GM19035 (cell line): ENCODE results near the gene AFAP1.

ENCODE experiments used
- ATAC-seq: cut with Tn5 transposase; IDR thresholded peaks from one replicate; pipeline ENCODE4 v1.9.1; 2021; ENCODE audit not compliant: unreplicated experiment

Gene AFAP1

DNA sequence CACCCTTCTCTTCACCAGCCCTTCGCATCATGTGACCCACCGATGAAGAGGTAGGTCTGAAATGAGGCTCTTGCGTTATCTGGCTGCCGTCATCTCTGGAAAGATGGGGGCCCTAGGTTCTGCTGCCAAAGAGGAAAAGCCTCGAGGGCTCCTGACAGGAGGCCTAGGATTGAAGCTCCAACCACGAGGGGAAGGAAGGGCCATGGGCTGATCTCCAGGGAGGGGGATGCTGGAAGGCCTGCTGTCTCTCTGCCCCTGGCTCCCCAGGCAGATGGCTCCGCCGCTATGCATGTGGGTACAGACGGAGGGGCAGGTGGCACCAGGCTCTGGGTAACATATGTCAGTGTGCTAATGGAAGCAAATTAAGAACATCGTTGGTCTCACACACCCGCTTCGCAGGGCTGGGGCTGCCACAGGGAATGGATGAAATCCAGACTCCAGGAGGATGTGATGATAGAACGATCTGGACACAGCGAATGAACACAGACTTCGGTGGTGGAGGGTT is 44.9 kb downstream of the AFAP1 start:
- ATAC-seq, result no peak

DNA sequence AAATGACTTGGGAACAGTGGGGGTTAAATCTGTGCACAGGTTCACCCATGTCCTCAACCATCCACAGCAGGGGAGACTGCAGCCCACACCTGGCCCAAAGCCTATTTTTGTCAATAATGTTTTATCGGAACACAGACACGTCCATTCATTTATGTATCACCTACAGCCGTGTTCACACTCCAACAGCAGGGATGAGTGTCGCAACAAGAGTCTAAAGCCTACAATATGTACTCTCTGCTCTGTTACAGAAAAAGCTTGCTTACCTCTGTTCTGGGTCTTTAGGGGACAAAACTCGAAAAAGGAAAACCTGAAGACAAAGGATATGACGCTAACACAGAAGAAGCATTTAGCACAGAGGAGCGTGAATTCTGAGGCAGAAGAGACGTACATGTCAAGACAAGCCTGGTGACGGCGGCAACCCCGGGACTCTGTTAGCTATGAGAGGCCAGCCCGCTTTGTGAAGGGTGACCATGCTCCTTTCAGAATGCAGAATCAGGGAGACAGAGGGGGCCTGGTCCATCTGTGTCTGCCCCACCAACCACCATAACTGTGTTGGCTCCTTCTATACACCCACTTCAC is 45.5 kb downstream of the AFAP1 start:
- ATAC-seq, result no peak

DNA sequence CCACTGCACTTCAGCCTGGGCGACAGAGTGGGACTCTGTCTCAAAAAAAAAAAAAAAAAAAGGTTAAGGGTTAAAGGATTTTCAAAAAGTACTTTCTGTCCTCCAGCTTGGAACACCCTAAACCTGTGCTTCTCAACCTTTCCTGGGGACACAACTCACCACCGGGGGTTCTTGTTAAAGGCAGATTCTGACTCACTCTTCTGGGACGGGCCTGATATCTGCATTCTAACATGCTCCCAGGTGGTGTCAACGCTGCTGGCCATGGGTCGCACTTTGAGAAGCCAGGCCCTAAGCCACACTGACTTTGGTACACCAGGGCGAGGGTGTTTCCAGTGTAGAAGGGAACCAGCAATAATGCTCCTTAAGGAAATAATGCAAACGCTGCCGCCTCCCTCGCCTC is 46.1 kb downstream of the AFAP1 start:
- ATAC-seq, result no peak

DNA sequence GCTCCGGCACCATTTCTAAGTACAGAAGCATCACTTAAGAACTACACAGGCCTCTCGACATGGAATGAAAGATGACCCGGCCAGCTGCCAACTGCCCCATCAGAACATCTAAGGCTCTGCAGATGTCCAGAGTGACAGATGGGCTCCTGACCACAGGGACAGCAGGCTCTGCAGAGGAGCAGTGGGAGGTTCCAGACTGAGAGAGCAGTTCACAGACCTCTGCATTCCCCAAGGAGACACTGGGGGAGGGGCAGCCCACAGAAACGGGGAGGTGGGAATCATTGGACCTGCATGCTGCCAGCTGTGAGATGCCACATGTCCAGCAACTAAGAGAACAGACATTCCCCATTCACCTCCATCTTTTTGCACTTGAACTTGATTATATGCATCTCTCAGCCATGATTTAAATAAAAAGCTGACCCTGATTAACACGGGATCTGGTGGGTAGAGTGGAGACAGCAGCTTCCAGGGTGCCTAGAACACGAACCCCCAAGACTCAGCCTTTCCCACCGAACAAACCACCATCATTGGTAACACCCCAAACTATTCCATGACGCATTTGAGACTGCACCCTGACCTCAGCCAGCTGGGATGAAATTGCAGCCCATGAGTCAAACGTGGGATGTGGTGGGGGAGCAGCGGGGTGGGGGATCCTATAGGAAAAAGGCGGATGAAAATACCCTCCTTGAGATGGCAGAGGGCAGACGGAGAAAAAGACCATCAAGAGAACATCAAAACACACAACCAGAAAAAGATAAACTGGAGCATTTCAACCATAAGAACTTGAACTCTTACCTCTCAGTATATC is 47.2 kb downstream of the AFAP1 start:
- no peak for ATAC-seq

DNA sequence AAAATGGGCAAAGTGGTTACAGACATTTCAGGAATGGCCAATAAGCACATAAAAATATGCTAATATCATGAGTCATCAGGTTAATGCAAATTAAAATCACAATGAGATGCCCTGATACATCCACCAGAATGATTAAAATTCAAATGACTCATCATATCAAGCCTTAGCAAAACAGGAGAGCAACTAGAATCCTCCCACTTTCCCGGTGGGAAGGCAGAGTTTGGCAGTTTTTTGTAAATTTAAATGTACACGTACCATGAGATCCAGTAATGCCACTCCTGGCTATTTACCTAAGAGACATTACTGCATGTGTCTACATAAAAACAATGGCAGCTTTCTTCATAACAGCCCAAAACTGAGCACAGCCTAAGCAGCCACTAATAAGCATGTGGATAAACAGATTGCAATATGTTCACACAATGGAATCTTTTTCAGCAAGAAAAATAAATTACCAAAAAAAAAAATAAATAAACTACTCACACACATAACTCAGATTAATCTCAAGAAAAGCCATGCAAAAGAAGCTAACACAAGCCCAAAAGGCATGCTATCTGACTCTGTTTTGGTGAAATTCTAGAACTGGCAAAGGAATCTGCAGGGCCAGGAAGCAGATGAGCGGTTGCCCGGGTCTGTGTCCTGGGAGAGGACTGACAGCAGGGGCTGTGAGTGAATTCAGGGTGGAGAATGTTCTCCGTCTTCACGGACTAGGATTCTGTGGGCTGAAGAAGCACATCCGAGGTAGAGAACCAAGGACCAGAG is 48.8 kb downstream of the AFAP1 start:
- no peak for ATAC-seq

DNA sequence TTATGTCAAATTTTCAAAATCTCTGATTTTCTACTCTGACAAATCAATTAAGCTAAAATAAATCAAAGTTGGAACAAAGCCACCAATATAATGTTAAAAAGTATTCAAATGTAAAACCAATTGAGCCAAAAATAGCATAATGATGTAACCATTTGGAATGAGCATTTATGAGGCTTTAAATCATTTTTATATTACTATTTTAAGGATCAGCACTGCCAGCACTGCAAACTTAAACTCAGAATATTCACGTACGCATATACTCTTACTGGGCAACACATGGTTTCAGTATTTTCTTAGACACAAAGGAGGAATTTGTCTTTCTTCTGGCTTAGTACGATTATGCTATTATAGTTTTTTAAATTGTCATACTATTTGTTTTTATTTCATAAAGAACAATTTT is 52.2 kb downstream of the AFAP1 start:
- ATAC-seq, result no peak

DNA sequence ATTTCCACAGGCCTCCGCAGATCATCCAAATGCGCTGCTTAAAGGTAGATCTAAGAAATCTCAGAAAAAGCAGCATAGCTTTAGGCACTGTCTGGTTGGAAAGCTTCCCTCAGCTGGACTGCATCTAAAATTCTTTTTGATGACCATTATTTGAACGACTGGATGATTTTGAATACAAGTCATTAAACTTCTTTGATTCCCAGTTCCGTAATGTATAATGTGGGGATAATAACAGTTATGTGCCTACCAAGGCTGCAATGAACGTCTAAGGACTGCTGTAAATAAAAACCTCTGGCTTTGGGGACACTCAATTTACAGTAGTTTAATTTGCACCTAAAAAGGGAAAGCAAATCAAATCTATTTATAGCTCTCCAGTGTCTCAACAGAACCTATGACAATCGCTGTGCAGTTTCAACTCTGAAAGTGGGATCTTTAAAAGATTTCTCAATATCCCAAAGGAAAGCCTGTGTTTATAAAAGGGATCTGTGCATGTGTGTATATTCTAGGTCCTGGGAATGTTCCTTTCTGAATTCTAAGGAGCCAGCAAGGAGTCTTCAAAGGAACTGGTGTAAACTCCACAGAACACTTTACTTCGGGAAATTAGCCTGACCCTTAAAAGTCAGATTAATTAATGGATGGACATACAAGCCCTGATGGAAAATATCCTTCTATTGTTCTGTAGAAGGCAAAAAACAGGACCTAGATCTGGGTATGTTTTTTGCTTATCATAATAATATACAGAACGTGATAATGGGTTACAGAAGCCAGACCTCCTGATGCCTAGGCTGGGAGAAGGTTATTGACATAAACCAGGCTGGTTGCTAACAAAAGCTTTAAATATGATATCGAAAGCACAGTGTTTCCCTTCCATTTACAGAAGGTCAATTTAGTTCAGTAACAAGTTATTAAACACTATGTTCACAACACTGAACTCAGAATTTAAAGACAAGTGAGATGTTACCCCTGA is 53.4 kb downstream of the AFAP1 start:
- no peak for ATAC-seq

DNA sequence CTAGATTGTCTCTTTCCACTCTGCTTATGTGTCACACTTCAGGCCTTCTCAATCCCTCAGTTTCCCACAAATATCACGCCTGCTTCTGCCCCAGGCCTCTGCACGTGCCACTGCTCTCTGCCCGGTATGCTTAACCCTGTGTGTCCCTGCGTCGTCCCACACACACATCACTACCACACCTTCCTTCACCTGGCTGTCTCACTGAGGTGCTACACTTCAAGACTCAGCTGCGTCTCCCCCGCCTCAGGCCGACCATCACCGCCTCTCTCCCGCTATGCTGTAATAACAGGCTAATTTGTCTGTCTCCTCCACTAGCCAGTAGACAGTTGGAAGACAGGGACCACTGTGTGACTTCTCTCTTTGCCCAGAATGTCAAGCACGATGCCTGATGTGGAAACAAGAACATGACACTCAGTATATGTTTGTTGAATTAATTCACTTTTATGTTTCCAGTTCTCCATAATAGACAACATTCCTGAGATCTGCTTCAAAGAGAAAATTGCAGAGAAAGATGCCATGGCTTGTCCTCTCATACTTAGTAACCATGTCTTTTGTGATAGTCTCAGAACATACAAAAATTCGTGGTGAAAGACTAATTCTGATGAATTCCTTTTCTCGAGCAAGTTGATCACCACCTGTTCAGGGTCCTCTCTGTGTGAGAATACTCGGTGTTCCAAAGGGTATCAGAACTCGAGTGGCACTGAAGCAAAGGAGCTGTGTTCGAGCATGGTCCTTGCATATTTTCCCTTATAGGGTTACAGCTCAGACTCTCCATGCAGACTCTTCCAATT is 54.2 kb downstream of the AFAP1 start:
- no peak for ATAC-seq

DNA sequence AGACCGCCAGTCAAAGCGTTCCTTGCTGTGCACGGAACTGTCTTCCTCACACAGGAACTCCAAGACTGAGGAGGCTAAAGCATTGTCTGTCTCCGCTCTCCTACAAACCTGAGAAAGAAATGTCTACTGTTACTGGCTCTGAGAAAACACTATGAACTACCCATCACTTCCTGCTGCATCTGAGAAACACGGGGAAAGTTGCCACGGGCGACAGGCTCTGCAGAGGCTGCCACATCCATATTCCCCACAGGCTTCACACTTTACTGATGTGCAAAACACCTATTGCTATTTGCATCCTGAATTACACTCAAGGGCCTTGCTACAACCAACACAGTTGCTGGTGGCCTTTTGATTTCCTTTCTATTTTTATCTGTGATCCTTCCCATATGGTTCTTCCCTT is 59.0 kb downstream of the AFAP1 start:
- ATAC-seq, result no peak

DNA sequence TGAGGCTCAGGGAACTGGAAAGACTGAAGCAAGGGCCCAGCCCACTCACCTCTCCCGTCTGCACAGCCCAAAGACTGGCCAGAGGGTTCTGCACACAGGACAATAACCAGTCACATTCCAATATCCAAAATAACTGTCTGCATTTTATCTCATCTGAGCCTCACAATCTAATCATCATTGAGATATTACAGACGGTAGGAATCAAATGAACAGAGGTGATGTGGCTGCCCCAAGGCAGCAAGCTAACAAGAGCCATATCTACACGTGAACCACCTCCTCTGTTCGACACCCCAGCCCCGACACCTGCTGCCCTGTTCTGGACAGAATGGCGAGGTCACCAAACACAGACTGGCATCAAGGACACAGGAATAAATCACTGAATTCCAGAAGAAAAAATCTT is 60.5 kb downstream of the AFAP1 start:
- ATAC-seq, result no peak

DNA sequence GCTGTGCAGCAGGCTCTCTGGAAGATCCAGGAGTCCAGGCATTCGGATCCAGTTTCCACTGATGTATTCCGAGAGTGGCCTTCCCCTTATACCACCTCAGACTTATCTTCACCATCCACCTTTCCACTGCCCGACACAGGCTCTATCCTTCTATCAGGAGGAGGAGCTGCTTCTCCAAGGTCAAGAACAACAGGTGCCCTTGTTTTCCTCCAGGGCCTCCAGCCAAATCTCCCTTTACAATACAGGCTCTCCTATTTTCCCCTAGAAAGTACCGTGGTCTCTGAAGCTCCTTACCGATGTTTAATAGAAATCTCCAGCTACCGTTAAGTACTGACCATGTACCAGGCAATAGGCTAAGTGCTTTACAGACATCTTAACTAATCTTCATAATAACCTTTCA is 61.3 kb downstream of the AFAP1 start:
- ATAC-seq, result no peak

DNA sequence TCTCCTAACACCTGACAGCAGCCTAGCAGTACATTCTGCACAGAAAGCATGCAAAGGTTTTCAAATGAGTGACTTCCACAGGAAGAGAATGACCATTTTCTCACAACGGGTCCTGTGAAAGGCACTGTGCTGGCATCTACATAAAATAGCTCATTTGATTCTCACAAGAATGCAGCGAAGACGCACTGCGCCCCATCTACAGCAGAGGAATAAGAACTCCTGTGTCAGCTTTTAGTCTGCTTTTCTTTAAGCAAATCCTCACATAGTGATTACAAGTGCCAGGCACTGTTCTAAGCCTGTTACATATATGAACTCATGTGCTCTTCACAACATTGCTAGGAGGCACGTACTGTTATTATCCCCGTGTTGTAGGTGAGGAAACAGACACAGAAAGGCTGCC is 62.5 kb downstream of the AFAP1 start:
- no peak for ATAC-seq

DNA sequence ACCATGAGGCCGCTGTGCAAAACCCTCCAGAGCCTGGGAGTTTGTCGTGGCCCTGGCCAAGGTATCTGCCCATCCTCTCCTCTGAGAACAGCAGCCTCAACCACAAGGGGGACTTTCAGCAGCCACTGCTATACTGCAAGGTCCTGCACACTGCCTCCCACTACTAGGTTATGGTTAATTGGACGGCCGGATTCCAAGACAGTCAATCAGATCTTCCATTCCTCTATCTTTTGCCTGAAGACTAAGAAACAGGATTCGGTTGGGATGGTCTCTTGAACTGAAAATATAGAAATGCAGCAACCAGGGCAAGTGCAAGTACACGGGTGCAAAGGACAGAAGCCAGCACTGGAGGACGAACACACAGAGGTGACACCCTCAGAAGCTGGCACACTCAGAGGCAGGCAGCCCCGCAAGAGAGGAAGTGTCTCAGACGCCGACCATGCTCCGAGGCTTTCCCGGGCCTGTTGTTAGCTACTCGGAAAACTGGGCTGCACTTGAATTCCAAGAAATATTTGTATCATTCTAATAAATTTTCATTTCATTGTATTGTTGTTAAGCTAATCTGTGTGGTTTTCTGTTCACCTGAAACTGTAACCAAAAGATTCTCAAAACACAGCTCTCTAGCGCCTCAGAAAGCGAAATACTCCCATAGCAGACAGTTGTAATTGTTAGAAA is 63.3 kb downstream of the AFAP1 start:
- no peak for ATAC-seq

DNA sequence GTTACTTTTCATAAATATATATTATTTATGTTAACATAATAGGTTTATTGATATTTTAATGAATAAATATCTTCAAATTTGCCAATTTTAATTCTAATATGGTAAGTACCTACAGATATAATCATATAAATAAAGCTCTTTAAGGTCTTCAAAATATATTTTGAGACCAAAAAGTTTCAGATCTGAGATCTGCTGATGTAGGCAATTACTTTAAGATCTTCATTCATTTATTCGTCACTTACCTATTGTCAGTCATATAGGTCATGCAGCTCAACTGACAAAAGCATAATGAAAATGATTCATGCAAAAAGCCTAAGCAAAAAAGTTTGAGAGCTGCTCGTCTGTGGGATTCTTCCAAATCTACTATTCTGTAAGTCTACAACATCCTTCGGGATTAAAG is 64.8 kb downstream of the AFAP1 start:
- ATAC-seq, result no peak

DNA sequence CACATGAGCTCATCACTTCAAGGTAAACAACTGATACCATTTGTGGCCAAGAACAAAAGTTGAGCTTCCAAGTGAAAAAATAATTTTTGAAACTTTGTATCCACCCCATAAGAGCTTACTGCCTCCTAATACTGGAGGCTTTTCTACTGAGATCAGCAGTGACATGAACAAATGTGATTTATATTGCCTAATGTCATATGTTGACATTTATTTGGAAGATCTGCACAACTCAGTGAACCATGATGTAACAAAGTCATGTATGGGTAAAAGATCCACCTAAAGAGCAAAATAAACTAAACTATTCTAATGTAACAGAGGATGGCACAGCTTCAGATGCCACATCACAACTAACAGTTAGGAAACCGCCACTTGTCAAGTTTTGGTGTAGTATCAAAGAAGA is 65.8 kb downstream of the AFAP1 start:
- no peak for ATAC-seq

DNA sequence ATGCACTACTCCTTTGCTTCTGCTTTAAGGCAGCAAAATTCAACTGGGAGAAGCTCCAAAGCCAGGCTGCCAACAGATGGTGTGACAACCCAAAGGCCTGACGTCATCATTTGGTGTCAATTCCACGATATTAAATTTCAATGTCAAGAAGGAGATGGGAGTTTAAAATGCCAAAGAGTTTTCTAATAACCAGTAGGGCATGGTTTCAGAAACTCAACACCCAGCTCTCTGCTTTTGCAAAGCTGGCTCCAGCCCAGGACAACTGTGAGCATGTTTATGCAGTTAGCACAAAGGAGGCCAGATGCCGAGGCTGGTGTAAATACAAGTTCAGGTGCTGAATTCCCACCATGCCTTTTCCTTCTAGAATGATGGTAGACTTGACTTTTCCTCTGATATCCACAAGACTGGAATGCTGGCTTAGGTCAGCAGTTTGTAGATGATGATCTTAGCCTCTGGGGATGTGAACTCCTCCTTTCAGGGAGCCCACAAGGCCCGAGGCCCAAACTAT is 67.3 kb downstream of the AFAP1 start:
- ATAC-seq, result no peak

DNA sequence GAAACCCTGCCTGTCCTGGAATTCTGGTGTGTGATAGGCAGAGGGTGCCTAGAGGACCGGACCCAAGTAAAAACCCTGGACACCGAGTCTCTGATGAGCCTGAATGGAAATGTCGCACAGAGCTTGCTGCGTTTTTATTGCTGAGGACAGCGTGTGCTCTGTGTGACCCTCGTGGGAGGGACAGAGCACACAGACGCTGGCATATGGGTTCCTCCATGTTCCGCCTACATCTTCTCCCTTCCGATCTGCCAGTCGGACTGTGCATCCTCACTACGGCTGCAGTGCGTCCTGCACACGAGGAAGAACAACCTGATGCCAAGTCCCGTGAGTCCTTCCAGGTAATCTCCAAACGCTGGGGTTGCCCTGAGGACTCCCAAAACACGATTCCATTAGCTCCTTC is 68.3 kb downstream of the AFAP1 start:
- ATAC-seq, result no peak

DNA sequence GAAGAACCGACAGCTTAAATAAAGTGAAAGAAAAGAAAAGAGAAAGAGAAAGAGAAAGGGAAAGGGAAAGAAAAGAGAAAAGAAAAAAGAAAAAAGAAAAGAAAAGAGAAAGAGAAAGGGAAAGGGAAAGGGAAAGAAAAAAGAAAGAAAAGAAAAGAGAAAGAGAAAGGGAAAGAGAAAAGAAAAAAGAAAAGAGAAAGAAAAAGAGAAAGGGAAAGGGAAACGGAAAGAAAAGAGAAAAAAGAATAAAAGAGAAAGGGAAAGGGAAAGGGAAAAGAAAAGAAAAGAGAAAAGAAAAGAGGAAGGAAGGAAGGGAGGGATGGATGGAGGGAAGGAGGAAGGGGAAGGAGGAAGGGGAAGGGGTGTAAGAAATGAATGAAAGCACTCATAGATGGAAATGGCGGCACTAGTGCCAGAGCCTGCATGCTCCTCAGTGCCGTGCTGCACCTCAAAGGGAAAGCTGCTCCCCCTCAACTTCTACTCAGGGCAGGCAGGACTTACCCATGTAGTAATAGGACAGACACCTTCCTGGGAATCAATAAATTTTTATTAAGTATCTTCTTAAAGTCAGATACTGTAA is 70.7 kb downstream of the AFAP1 start:
- ATAC-seq, result no peak

DNA sequence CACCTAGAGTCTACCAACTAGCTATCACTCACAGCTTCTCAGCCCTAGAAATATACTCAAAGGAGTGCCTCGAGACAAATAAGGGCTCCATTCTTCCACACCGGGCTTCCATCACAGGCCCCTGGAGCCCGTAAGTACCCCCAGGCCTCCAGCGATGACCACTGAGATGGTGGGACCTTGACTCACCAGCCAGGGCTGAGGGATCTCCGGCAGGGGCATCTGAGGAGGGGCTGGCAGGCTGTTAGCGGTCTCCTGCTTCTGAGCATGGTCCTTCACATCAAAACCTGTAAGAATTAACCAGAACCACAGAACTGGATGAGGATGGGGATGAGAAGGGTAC is 71.3 kb downstream of the AFAP1 start:
- no peak for ATAC-seq
